ENCODE measurements around the gene OXNAD1.

OXNAD1 gene

DNA sequence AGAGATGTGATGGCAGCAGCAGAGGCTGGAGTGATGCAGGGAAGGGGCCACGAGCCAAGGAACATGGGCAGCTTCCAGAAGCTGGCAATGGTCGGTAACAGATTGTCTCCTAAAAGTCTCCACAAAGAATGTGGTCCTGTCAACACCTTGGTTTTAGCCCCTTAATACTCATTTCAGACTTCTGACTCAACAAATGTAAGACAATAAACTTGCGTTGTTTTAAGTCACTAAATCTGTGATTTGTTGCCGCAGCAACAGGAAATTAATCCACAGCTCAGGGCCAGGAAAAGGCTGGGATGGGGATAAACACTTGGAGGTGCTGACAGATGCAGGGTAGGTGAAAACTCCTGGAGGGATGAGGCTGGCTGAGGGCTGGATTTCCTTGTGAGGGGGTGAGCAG lies 69.9 kb downstream of the OXNAD1 start:
- peaks cover 29% of the 10 kb centered on the region for H4K20me1 ChIP-seq
- no peak overlapping the region for H3K4me2 ChIP-seq
- peaks cover 82% of the 10 kb centered on the region for H3K36me3 ChIP-seq
- H3K4me1 ChIP-seq = peaks cover 21% of the 10 kb centered on the region
- no peak overlapping the region for H3K27ac ChIP-seq
- H3K9me3 ChIP-seq = peaks cover 20% of the 10 kb centered on the region
- no peak overlapping the region for H3K4me3 ChIP-seq
- H3K9ac ChIP-seq = no peak overlapping the region
- no peaks in the 10 kb centered on the region for H3K27me3 ChIP-seq
- no peak for TF ChIP-seq Cebpa-rat (IDR thresholded peaks at IDR 0.05)

DNA sequence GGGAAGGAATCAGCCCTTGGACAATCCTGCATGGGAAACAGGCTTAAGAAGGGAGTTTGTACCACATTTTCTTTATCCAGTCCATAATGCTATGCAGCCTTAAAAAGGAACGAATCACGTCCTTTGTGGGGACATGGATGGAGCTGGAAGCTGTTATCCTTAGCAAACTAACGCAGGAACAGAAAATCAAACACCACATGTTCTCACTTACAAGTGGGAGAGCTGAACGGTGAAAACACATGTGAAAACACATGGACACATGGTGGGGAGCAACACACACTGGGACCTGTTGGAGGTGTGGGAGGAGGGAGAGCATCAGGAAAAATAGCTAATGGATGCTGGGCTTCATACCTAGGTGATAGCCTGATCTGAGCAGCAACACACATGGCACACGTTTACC lies 70.3 kb downstream of the OXNAD1 start:
- H3K4me1 ChIP-seq = peaks cover 21% of the 10 kb centered on the region
- H3K9ac ChIP-seq = no peak overlapping the region
- H3K4me3 ChIP-seq = no peak overlapping the region
- peaks cover 32% of the 10 kb centered on the region for H4K20me1 ChIP-seq
- TF ChIP-seq Cebpa-rat (IDR thresholded peaks at IDR 0.05) = no peak
- H3K36me3 ChIP-seq = peaks cover 81% of the 10 kb centered on the region
- no peak overlapping the region for H3K27ac ChIP-seq
- H3K27me3 ChIP-seq = no peaks in the 10 kb centered on the region
- no peak overlapping the region for H3K4me2 ChIP-seq
- H3K9me3 ChIP-seq = peaks cover 20% of the 10 kb centered on the region

DNA sequence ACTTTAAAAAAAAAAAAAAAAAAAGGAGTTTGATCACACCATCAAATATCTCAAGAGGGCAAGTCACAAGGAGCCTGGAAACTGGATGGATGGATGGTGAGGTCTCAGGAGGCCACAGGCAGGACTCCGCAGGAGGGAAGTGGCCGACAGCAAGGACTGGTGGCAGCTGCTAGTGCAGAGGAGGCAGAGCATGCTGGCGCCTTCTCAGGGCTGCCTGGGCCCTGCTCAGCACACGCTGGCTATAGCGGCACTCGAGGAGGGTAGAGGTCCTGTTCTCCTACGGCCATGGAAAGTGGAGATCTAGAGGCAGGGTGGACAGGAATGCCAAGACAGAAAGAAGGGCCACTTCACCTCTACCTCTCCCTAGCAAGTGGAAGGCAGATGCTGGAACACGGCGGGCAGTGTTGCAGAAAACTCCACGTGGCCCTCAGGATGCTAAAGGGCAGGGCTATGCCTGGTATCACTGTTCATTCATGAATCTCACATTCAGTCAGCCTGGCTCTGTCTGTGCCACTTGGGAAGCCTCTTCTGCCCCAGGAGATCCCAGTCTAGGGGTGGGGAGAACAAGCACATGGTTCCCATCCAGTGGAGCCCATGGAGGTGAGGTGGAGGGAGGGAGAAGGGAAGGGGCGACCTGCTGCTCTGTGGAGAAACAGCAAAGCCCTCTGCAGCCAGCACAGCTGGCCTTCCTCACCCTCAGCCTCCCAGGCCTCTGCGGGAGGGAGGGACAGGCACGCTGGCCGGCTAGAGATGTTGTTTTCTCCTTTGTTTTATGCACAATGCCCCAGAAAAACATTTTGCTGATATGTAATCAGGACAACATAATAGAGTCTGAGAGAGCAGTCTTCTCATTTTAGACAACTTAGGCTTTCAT lies 71.0 kb downstream of the OXNAD1 start:
- Histone ChIP-seq H3K4me2 (no peak overlapping the region), H3K9ac (no peak overlapping the region), H3K27ac (no peak overlapping the region), H3K4me1 (peaks cover 21% of the 10 kb centered on the region), H3K4me3 (no peak overlapping the region), H3K27me3 (no peaks in the 10 kb centered on the region), H3K36me3 (peaks cover 82% of the 10 kb centered on the region), H4K20me1 (peaks cover 39% of the 10 kb centered on the region), H3K9me3 (peaks cover 20% of the 10 kb centered on the region)
- TF ChIP-seq Cebpa-rat (IDR thresholded peaks at IDR 0.05) = no peak

DNA sequence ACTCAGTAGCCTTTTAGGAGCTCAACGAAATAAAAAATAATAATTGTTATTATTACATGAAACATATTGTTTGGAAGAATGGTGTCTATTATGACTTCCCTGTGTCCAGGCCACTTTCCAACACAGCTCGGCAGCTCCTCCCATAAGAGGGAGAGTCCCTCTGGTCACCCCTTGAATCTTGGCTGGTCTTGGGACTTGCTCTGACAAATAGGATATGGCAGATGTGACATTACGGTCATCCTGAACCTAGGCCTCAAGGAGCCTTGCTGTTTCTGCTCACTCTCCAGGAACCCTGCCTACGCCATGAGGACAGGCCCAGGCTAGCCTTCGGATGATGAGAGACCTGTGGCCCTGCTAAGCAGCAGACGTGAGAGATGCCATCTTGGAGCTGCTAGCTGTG lies 71.8 kb downstream of the OXNAD1 start:
- Histone ChIP-seq H3K4me2 (no peak overlapping the region), H3K27ac (no peak overlapping the region), H3K27me3 (no peaks in the 10 kb centered on the region), H4K20me1 (peaks cover 39% of the 10 kb centered on the region), H3K4me1 (peaks cover 21% of the 10 kb centered on the region), H3K4me3 (no peak overlapping the region), H3K9me3 (peaks cover 13% of the 10 kb centered on the region), H3K9ac (no peak overlapping the region), H3K36me3 (peaks cover 76% of the 10 kb centered on the region)
- no peak for TF ChIP-seq Cebpa-rat (IDR thresholded peaks at IDR 0.05)

DNA sequence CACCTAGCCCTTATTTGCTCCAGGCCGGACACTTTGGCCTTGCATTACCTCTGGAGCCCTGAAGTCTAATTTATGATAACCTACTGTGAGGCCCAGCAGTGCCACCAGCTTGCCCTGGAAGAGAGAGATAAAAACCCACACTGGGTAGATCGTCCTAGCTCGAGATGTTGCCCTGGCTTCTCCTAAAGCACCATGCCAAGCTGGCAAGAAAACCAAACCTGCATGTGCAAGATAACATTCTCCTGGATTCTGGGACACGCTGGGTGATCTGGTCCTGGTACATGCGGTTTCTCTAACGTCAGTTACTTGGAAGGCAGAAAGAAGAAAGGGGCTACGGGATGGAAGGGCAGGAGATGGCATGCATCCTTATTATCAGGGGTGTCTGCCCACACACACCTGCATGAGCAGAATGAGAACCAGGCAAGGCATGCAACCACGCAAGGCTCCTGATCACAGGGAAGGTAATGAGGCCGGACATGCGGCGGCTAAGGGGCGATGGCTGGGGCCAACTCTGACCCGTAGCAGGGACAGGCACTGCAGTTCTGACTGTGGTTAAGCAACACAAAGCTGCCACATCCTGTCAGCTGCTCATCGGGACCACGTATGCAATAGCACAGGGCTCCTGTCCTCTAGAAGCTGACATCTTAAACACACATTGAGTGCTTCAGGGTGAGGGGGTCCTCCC lies 73.0 kb downstream of the OXNAD1 start:
- Histone ChIP-seq H4K20me1 (peaks cover 39% of the 10 kb centered on the region), H3K4me1 (peaks cover 21% of the 10 kb centered on the region), H3K4me3 (no peak overlapping the region), H3K36me3 (peaks cover 71% of the 10 kb centered on the region), H3K4me2 (peak overlapping the region; percentile 70), H3K9me3 (peaks cover 8% of the 10 kb centered on the region), H3K9ac (0 out of 2 replicates have a peak overlapping the region, but pooled peaks have one; percentile 15), H3K27ac (peak overlapping the region; percentile 22; the same call in 1 of the 2 replicates), H3K27me3 (no peaks in the 10 kb centered on the region)
- TF ChIP-seq Cebpa-rat (IDR thresholded peaks at IDR 0.05) = 0 out of 2 replicates have a peak, but pooled peaks have one; percentile 63

DNA sequence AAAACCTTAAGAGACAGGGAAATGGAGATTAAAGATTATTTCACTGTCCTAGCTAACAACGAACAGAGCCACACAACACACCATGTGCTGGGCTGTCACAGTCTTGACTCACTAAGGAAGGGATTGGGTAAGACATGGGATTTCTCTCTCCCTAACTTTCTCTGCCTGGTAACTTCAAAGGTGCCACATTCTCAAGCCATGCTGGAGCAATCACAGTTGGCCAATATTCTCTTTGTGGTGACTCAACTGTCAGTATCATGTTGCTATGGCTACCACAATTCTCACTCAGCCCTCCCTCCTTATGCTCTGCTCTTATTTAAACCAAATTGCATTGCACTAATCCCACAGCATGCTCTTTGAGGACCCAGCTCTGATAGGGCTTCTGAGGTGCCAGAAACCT lies 74.0 kb downstream of the OXNAD1 start:
- no peak for TF ChIP-seq Cebpa-rat (IDR thresholded peaks at IDR 0.05)
- Histone ChIP-seq H3K36me3 (peaks cover 74% of the 10 kb centered on the region), H3K27me3 (no peaks in the 10 kb centered on the region), H3K9me3 (peaks cover 7% of the 10 kb centered on the region), H3K9ac (no peak overlapping the region), H4K20me1 (peaks cover 39% of the 10 kb centered on the region), H3K4me1 (peaks cover 21% of the 10 kb centered on the region), H3K27ac (no peak overlapping the region), H3K4me2 (peak overlapping the region; percentile 70), H3K4me3 (no peak overlapping the region)

DNA sequence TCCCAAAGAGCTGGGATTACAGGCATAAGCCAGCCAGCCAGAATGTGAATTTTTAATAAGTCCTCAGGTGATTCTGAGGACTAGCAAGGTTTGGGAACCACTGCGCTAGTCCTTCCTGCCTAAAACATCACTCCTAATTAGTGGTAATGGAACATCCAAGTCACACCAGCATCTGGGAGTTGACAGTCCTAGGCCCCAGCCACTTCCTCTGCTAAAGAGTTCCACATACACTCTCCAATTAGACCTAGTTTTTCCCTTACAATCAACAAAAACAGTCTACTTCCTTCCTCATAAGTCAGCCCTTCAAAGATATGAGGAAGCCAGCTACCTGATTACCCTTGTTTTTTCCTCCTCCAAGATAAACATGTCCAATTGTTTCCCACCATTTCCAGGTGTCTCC lies 78.1 kb downstream of the OXNAD1 start:
- H3K4me2 ChIP-seq = no peak overlapping the region
- peaks cover 77% of the 10 kb centered on the region for H3K36me3 ChIP-seq
- no peak overlapping the region for H3K4me3 ChIP-seq
- peaks cover 27% of the 10 kb centered on the region for H4K20me1 ChIP-seq
- peaks cover 17% of the 10 kb centered on the region for H3K4me1 ChIP-seq
- H3K9me3 ChIP-seq = peaks cover 7% of the 10 kb centered on the region
- no peak for TF ChIP-seq Cebpa-rat (IDR thresholded peaks at IDR 0.05)
- H3K27me3 ChIP-seq = no peaks in the 10 kb centered on the region
- H3K27ac ChIP-seq = no peak overlapping the region
- H3K9ac ChIP-seq = no peak overlapping the region

DNA sequence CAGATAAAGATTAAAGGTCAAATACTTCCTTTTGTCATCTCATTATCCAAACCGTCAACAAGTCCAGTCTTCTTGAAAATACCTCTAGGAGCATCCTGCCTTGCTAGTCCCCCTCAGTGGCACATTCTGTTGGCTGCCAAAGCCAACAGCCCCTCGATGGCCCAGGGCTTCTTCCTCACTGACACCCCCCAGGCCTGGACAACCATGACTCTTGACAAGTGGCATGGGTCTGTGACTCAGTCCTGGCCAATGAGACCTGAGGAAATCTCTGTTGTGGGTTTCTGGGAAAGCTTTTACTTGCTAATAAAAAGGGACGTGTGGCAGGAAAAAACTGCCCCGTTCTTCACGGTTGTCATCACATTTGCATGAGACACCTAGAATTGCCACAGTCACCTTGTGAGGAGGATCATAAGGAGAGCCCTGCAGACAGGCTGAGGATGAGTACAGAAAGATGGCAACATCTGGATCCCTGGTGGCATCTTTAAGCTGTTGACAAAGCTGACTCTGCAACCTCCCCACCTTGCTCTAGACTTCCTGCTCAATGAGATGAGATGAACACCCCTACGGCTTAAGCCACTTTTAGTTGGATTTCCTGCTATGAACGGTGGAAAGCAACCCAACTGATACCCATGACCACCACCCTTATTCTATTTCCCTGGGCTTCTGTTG lies 81.5 kb downstream of the OXNAD1 start:
- H3K4me1 ChIP-seq = no peaks in the 10 kb centered on the region
- no peak for TF ChIP-seq Cebpa-rat (IDR thresholded peaks at IDR 0.05)
- no peak overlapping the region for H3K27ac ChIP-seq

DNA sequence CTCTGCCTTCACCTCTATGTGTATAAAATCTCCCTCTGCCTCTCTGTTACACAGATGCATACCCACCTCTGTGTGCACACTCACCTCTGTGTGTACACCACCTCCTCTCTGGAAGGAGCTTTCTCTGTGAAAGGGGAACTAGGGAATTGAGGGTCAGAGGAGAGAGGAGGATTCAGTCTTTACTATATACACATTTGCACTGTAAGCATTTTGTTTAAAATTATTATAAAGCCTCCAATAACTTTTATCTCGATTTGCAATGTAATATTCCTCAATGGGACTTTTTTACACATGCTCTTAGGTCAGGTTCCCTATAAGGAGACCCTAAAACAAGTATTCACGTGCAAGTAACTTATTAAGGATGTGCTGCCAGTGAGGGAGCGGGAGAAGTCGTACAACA lies 82.5 kb downstream of the OXNAD1 start:
- H3K4me1 ChIP-seq = no peaks in the 10 kb centered on the region
- no peak for TF ChIP-seq Cebpa-rat (IDR thresholded peaks at IDR 0.05)
- H3K27me3 ChIP-seq = no peaks in the 10 kb centered on the region
- H4K20me1 ChIP-seq = no peaks in the 10 kb centered on the region
- H3K4me3 ChIP-seq = no peak overlapping the region
- H3K27ac ChIP-seq = no peak overlapping the region
- H3K4me2 ChIP-seq = no peak overlapping the region
- peaks cover 97% of the 10 kb centered on the region for H3K36me3 ChIP-seq
- H3K9ac ChIP-seq = no peak overlapping the region
- peaks cover 5% of the 10 kb centered on the region for H3K9me3 ChIP-seq

More for the DNA sequence above, 81.5 kb downstream of the OXNAD1 start:
- H3K9me3 ChIP-seq = peaks cover 7% of the 10 kb centered on the region
- no peak overlapping the region for H3K4me3 ChIP-seq
- H3K27me3 ChIP-seq = no peaks in the 10 kb centered on the region
- no peaks in the 10 kb centered on the region for H4K20me1 ChIP-seq
- no peak overlapping the region for H3K4me2 ChIP-seq
- peaks cover 89% of the 10 kb centered on the region for H3K36me3 ChIP-seq
- H3K9ac ChIP-seq = no peak overlapping the region

All from BLaER1 (cell line).